ENCODE results near the gene ATN1. TPM values are rescaled to one million over a fixed set of nuclear protein-coding genes. Genes with fewer than 3 reads are reported as not detected.

Gene ATN1
- total and polyA plus RNA-seq, 9 of the 15 experiments (the other 6 are each of a cell fraction or from before 2014, with no cell fraction given), result 0.15 to 49.8 (median 2.7) TPM

DNA sequence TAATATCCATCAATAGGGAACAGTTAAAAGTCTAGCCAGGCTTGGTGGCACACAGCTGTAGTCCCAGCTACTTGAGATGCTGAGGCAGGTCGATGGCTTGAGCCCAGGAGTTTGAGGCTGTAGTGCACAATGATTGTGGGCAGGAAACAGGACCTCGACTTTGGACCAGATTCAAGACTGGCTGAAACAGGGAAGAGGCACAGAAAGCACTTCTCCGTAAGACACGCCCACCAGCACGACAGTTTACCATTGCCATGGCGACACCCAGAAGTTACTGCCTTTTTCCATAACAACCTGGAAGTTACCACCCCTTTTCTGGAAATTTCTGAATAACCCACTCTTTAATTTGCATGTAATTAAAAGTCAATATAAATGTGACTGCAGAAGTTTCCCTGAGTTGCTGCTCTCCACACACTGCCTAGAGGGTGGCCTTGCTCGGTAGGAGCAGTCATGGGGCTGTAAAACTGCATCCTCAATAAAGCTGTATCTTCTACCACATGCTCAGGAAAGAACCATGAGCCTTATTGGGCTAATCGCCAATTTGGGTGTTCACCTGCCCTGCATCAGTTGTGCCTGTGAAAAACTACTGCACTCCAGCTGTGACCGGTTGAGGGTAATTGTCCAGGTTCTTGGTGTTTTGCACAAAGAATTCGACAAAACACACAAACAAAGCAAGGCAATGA lies 27.8 kb upstream of the ATN1 start:
- no peaks in the 10 kb centered on the region for H4K20me1 ChIP-seq (replicated peaks; ENCODE audit: control insufficient read depth, insufficient read depth, low read length)
- no peaks in the 10 kb centered on the region for H3K9me1 ChIP-seq (ENCODE audit: control insufficient read depth, insufficient read depth, low read length)
- H3K79me2 ChIP-seq (ENCODE audit: control insufficient read depth, insufficient read depth, low read length), result no peaks in the 10 kb centered on the region
- in situ Hi-C loops (cut with MboI) (no loop called here), intact Hi-C loops (cut with micrococcal nuclease) (no loop called here)
- no peak overlapping the region for H3K4me3 ChIP-seq
- WGBS (ENCODE audit: insufficient coverage, low coverage, missing lambda C conversion rate), result 26% methylated on average over 10 of the region's 10 CpGs
- peak in 1 of 4 experiments; percentile 75 for DNase-seq (ENCODE audit: extremely low read depth in 1 of 4, low spot score in 3 of 4)
- H3K4me2 ChIP-seq (ENCODE audit: insufficient read depth, low read length), result peak overlapping the region; percentile 55
- H3K36me3 ChIP-seq (ENCODE audit: control insufficient read depth, insufficient read depth, low read length), result no peaks in the 10 kb centered on the region
- peak; percentile 59 for ATAC-seq
- no peaks in the 10 kb centered on the region for H3K27me3 ChIP-seq (ENCODE audit: control insufficient read depth in 2 of 2, insufficient read depth in 2 of 2, low read length in 2 of 2)
- peaks cover 5 to 23% of the 10 kb centered on the region in 2 experiments for H3K4me1 ChIP-seq (replicated peaks in 1 of 2; ENCODE audit: control insufficient read depth in 2 of 2, insufficient read depth in 2 of 2, low read length in 2 of 2)
- no peaks in the 10 kb centered on the region; the same call in 1 of the 2 replicates for H3K9me3 ChIP-seq (replicated peaks; ENCODE audit: control insufficient read depth, insufficient read depth, low read depth, low read length)
- peak; percentile 83 for FAIRE-seq
- H2AFZ ChIP-seq (ENCODE audit: low read depth, low read length), result peak overlapping the region; percentile 70
- no TSS peak for BruUV-seq (replicated peaks)
- ChIA-PET POLR2A (interaction anchor here (0.6 kb wide), 2 partner anchors 9 to 34 kb away, joined by 3 read pairs; no protein-coding TSS in a partner anchor), CTCF (ENCODE audit: low intra/inter-chr PET ratio) (no interaction called here)
- H3K9ac ChIP-seq (ENCODE audit: insufficient read depth in 1 of 2, low read depth in 2 of 2, low read length in 2 of 2), result no peak overlapping the region
- H3K27ac ChIP-seq (ENCODE audit: extremely low read depth, low read depth, low read length), result no peak overlapping the region
- TF ChIP-seq MXI1 (IDR thresholded peaks at IDR 0.05; ENCODE audit: low read depth, low read length) (peak; percentile 78), ZNF507 (tag; conservative IDR thresholded peaks at IDR 0.05) (no peak), SPI1 (IDR thresholded peaks at IDR 0.05; ENCODE audit: borderline replicate concordance, low read depth, low read length) (peak; percentile 33; the same call in 1 of the 2 replicates), CSDE1 (IDR thresholded peaks at IDR 0.05) (peak in 1 of 2 experiments; percentile 55; a peak in 1 of 4 replicates), BMI1 (IDR thresholded peaks at IDR 0.05; ENCODE audit: low read length) (peak; percentile 82), FOXJ2 (tag; IDR thresholded peaks at IDR 0.05) (peak; percentile 92), ZNF354B (CRISPR knock-in tag; IDR thresholded peaks at IDR 0.05) (no peak), GTF2A2 (tag; IDR thresholded peaks at IDR 0.05) (no peak)
- TF ChIP-seq, protein P1, sequence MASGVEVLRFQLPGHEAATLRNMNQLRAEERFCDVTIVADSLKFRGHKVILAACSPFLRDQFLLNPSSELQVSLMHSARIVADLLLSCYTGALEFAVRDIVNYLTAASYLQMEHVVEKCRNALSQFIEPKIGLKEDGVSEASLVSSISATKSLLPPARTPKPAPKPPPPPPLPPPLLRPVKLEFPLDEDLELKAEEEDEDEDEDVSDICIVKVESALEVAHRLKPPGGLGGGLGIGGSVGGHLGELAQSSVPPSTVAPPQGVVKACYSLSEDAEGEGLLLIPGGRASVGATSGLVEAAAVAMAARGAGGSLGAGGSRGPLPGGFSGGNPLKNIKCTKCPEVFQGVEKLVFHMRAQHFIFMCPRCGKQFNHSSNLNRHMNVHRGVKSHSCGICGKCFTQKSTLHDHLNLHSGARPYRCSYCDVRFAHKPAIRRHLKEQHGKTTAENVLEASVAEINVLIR (CRISPR knock-in tag; IDR thresholded peaks at IDR 0.05), result no peak
- TF ChIP-seq, protein P2, sequence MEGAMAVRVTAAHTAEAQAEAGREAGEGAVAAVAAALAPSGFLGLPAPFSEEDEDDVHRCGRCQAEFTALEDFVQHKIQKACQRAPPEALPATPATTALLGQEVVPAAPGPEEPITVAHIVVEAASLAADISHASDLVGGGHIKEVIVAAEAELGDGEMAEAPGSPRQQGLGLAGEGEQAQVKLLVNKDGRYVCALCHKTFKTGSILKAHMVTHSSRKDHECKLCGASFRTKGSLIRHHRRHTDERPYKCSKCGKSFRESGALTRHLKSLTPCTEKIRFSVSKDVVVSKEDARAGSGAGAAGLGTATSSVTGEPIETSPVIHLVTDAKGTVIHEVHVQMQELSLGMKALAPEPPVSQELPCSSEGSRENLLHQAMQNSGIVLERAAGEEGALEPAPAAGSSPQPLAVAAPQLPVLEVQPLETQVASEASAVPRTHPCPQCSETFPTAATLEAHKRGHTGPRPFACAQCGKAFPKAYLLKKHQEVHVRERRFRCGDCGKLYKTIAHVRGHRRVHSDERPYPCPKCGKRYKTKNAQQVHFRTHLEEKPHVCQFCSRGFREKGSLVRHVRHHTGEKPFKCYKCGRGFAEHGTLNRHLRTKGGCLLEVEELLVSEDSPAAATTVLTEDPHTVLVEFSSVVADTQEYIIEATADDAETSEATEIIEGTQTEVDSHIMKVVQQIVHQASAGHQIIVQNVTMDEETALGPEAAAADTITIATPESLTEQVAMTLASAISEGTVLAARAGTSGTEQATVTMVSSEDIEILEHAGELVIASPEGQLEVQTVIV (CRISPR knock-in tag; IDR thresholded peaks at IDR 0.05; ENCODE audit: borderline replicate concordance), result peak; percentile 81; the same call in 1 of the 2 replicates
- TF ChIP-seq, protein P3, sequence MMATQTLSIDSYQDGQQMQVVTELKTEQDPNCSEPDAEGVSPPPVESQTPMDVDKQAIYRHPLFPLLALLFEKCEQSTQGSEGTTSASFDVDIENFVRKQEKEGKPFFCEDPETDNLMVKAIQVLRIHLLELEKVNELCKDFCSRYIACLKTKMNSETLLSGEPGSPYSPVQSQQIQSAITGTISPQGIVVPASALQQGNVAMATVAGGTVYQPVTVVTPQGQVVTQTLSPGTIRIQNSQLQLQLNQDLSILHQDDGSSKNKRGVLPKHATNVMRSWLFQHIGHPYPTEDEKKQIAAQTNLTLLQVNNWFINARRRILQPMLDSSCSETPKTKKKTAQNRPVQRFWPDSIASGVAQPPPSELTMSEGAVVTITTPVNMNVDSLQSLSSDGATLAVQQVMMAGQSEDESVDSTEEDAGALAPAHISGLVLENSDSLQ (IDR thresholded peaks at IDR 0.05), result peak; percentile 49
- TF ChIP-seq, protein P4, sequence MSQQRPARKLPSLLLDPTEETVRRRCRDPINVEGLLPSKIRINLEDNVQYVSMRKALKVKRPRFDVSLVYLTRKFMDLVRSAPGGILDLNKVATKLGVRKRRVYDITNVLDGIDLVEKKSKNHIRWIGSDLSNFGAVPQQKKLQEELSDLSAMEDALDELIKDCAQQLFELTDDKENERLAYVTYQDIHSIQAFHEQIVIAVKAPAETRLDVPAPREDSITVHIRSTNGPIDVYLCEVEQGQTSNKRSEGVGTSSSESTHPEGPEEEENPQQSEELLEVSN (IDR thresholded peaks at IDR 0.05; ENCODE audit: borderline replicate concordance in 1 of 2, extremely low read depth in 1 of 2, insufficient read depth in 1 of 2, insufficient read length in 1 of 2, low read depth in 1 of 2, low read length in 1 of 2, poor library complexity in 1 of 2, severe bottlenecking in 1 of 2), result no peak

All from K562 (cell line).